IMR-90 (cell line): ENCODE data around the gene AGPAT3. TPM values are rescaled to one million over a fixed set of nuclear protein-coding genes. Genes with fewer than 3 reads are reported as not detected.

Experiments
- ATAC-seq: fragments of 200-7000 bp; cut with Tn5 transposase; 2 replicates; pipeline ENCODE4 v1.9.1; 2020; ENCODE audit warnings: low read depth, mild to moderate bottlenecking, moderate library complexity
- BruUV-seq: library from RNA; stranded (reverse); fragments of 400-500 nt; replicated peaks from 2 replicates; lab custom pipeline; 2021; lab: Mats Ljungman, UMichigan
- CTCF ChIA-PET: fragments of 300-600 bp; formaldehyde crosslinking; extraction: SDS; loops from one replicate; lab custom pipeline; 2021; ENCODE audit warnings: antibody characterized with exemption; lab: Yijun Ruan, JAX
- POLR2A ChIA-PET: fragments of 300-600 bp; sonication (Branson Sonifier 250); formaldehyde crosslinking; loops from one replicate; lab custom pipeline; 2022; ENCODE audit warnings: antibody characterized with exemption; ENCODE audit not compliant: unreplicated experiment; lab: Charles Lee
- DNase-seq: peaks from one replicate; pipeline ENCODE4 v3.0.0; 2013
- H2AFZ ChIP-seq: replicated peaks from 2 replicates; pipeline ENCODE3; 2013; ENCODE audit warnings: low read length, mild to moderate bottlenecking; ENCODE audit not compliant: poor library complexity
- H2AK5ac ChIP-seq: 2 replicates; pipeline ENCODE4 v1.6.1; 2013; ENCODE audit warnings: low read depth, low read length, inconsistent platforms
- H2AK9ac ChIP-seq: replicated peaks from 2 replicates; pipeline ENCODE3; 2013; ENCODE audit warnings: mild to moderate bottlenecking, low read depth, low read length, moderate library complexity; ENCODE audit not compliant: poor library complexity
- H2BK120ac ChIP-seq: 2 replicates; pipeline ENCODE4 v1.6.1; 2013; ENCODE audit warnings: low read depth, low read length, inconsistent platforms
- H2BK15ac ChIP-seq: 3 replicates; pipeline ENCODE4 v1.6.1; 2013; ENCODE audit warnings: low read depth, low read length, inconsistent platforms
- H2BK20ac ChIP-seq: 2 replicates; pipeline ENCODE4 v1.6.1; 2013; ENCODE audit warnings: low read depth, mild to moderate bottlenecking, inconsistent platforms, low read length, moderate library complexity
- H2BK5ac ChIP-seq: 2 replicates; pipeline ENCODE4 v1.6.1; 2013; ENCODE audit warnings: mild to moderate bottlenecking, low read depth, low read length, inconsistent platforms; ENCODE audit not compliant: poor library complexity, severe bottlenecking
- H3K14ac ChIP-seq: replicated peaks from 2 replicates; pipeline ENCODE4 v1.6.1; 2013; ENCODE audit warnings: low read depth, low read length, inconsistent platforms
- H3K18ac ChIP-seq: 2 replicates; pipeline ENCODE4 v1.6.1; 2013; ENCODE audit warnings: low read depth, low read length, control low read depth
- H3K23ac ChIP-seq: 2 replicates; pipeline ENCODE4 v1.6.1; 2013; ENCODE audit warnings: low read depth, low read length, inconsistent platforms
- H3K27ac ChIP-seq: 2 replicates; pipeline ENCODE4 v1.5.1; 2013; ENCODE audit warnings: mild to moderate bottlenecking, control low read depth, low read length; ENCODE audit not compliant: insufficient read depth
- H3K27me3 ChIP-seq: 2 replicates; pipeline ENCODE4 v1.6.1; 2013; ENCODE audit warnings: low read length; ENCODE audit not compliant: control insufficient read depth, insufficient read depth
- H3K36me3 ChIP-seq: 2 replicates; pipeline ENCODE4 v1.6.1; 2013; ENCODE audit warnings: low read length, mixed read lengths; ENCODE audit not compliant: control insufficient read depth, insufficient read depth
- H3K4ac ChIP-seq: 2 replicates; pipeline ENCODE4 v1.6.1; 2013; ENCODE audit warnings: low read depth, low read length, inconsistent platforms
- H3K4me1 ChIP-seq: 2 replicates; pipeline ENCODE4 v1.6.1; 2013; ENCODE audit warnings: low read length, mixed read lengths; ENCODE audit not compliant: control insufficient read depth, insufficient read depth
- H3K4me2 ChIP-seq: 2 replicates; pipeline ENCODE4 v1.6.1; 2013; ENCODE audit warnings: low read depth, mild to moderate bottlenecking, control low read depth, low read length, moderate library complexity
- H3K4me3 ChIP-seq: 2 replicates; pipeline ENCODE4 v1.5.1; 2013; ENCODE audit warnings: low read depth, mild to moderate bottlenecking, control low read depth, low read length, moderate library complexity; ENCODE audit not compliant: insufficient read depth
- H3K56ac ChIP-seq: 2 replicates; pipeline ENCODE4 v1.6.1; 2013; ENCODE audit warnings: low read length, inconsistent platforms; ENCODE audit not compliant: insufficient read depth; ENCODE audit errors: extremely low read depth
- H3K79me1 ChIP-seq, 2 experiments: 2 replicates each; pipeline ENCODE4 v1.6.1; 2013; ENCODE audit warnings: low read length in 2 of 2, inconsistent platforms in 1 of 2, low read depth in 1 of 2
- H3K9ac ChIP-seq: 2 replicates; pipeline ENCODE4 v1.6.1; 2013; ENCODE audit warnings: low read depth, low read length, control low read depth
- H3K9me1 ChIP-seq: 2 replicates; pipeline ENCODE4 v1.6.1; 2013; ENCODE audit warnings: low read length, inconsistent platforms; ENCODE audit not compliant: insufficient read depth
- H3K9me3 ChIP-seq: 2 replicates; pipeline ENCODE4 v1.6.1; 2013; ENCODE audit warnings: low read length; ENCODE audit not compliant: control insufficient read depth, insufficient read depth
- H4K20me1 ChIP-seq: 2 replicates; pipeline ENCODE4 v1.6.1; 2013; ENCODE audit warnings: low read length, inconsistent platforms; ENCODE audit not compliant: insufficient read depth
- H4K5ac ChIP-seq: 2 replicates; pipeline ENCODE4 v1.6.1; 2013; ENCODE audit warnings: mild to moderate bottlenecking, low read depth, low read length, control low read depth
- H4K8ac ChIP-seq, 2 experiments: 2 replicates each; pipeline ENCODE4 v1.6.1; 2013; ENCODE audit warnings: low read depth in 2 of 2, low read length in 2 of 2, control low read depth in 1 of 2, inconsistent platforms in 1 of 2
- H4K91ac ChIP-seq: 2 replicates; pipeline ENCODE4 v1.6.1; 2013; ENCODE audit warnings: low read depth, low read length, inconsistent platforms; ENCODE audit not compliant: insufficient read depth
- CEBPB ChIP-seq: IDR thresholded peaks from 2 replicates; pipeline ENCODE4 v1.6.1; 2012; ENCODE audit warnings: low read depth, low read length, improper control_type of control experiment
- CHD1 ChIP-seq: IDR thresholded peaks from 2 replicates; pipeline ENCODE4 v1.6.1; 2012; ENCODE audit warnings: low read depth, low read length, improper control_type of control experiment
- FOS ChIP-seq: fragments of 150-350 bp; IDR thresholded peaks from 2 replicates; pipeline ENCODE4 v1.6.1; 2016; ENCODE audit warnings: low read depth, low read length
- MAFK ChIP-seq: IDR thresholded peaks from 2 replicates; pipeline ENCODE4 v1.6.1; 2012; ENCODE audit warnings: low read depth, low read length, improper control_type of control experiment
- MAZ ChIP-seq: IDR thresholded peaks from 2 replicates; pipeline ENCODE4 v1.6.1; 2012; ENCODE audit warnings: low read depth, mild to moderate bottlenecking, low read length, improper control_type of control experiment, moderate library complexity, borderline replicate concordance
- MXI1 ChIP-seq: IDR thresholded peaks from 2 replicates; pipeline ENCODE4 v1.6.1; 2012; ENCODE audit warnings: low read depth, mild to moderate bottlenecking, low read length, moderate library complexity, borderline replicate concordance
- NFE2L2 ChIP-seq: fragments of 150-350 bp; IDR thresholded peaks from 2 replicates; pipeline ENCODE4 v1.6.1; 2016; ENCODE audit warnings: low read depth, mild to moderate bottlenecking, low read length
- POLR2A ChIP-seq: IDR thresholded peaks from 2 replicates; pipeline ENCODE4 v1.6.1; 2012; ENCODE audit warnings: mild to moderate bottlenecking, low read depth, low read length
- RCOR1 ChIP-seq: IDR thresholded peaks from 2 replicates; pipeline ENCODE4 v1.6.1; 2012; ENCODE audit warnings: mild to moderate bottlenecking, low read length, improper control_type of control experiment; ENCODE audit not compliant: insufficient replicate concordance
- RFX5 ChIP-seq: IDR thresholded peaks from 2 replicates; pipeline ENCODE4 v1.8.0; 2012; ENCODE audit warnings: low read depth, mild to moderate bottlenecking, low read length, moderate library complexity
- WGBS, 2 experiments: methylation state at CpG; one replicate each; pipeline versions ENCODE4 v1.1.5 to v1.1.7; 2013; ENCODE audit warnings: missing lambda C conversion rate in 2 of 2; ENCODE audit not compliant: insufficient read length in 1 of 2; ENCODE audit errors: extremely low coverage in 2 of 2; 5-methylcytosine and 5-hydroxymethylcytosine counted together
- dilution Hi-C: fragments of 300-500 bp; cut with HindIII; formaldehyde crosslinking; loops from one replicate; pipeline ENCODE4 v1.14.3; 2018; ENCODE audit warnings: low sequenced_read_pairs; ENCODE audit not compliant: unreplicated experiment
- in situ Hi-C: fragments of 300-500 bp; cut with MboI; formaldehyde crosslinking; loops from 3 replicates; pipeline ENCODE4 v1.14.3; 2019; ENCODE audit warnings: low sequenced_read_pairs, inconsistent platforms, mixed read lengths
- intact Hi-C: fragments of 100-400 bp; cut with micrococcal nuclease; formaldehyde crosslinking; loops from 2 replicates; pipeline ENCODE4 v1.10.0; 2022
- polyA plus RNA-seq, 3 experiments: library from polyadenylated mRNA; depleted of rRNA; stranded (reverse); fragments of >200 nt; gene quantifications; 2 replicates each; pipeline ENCODE4 v1.2.3, GENCODE V29; 2012; ENCODE audit warnings: low replicate concordance in 1 of 3
- total RNA-seq: library from RNA; depleted of rRNA; stranded (reverse); fragments of >200 nt; gene quantifications from 2 replicates; pipeline ENCODE4 v1.2.3, GENCODE V29; 2012
- TF ChIP-seq, protein P1 (sequence below): fragments of 150-350 bp; IDR thresholded peaks from 2 replicates; pipeline ENCODE4 v1.6.1; 2017; ENCODE audit warnings: mild to moderate bottlenecking, antibody characterized with exemption, low read length, low read depth
- TF ChIP-seq, protein P2 (sequence below): fragments of 150-350 bp; IDR thresholded peaks from 2 replicates; pipeline ENCODE4 v1.6.1; 2016; ENCODE audit warnings: low read depth, mild to moderate bottlenecking, low read length, moderate library complexity, borderline replicate concordance
- TF ChIP-seq, protein P3 (sequence below): conservative IDR thresholded peaks from 2 replicates; pipeline ENCODE4 v1.5.1; 2012; ENCODE audit warnings: mild to moderate bottlenecking, low read depth, low read length, improper control_type of control experiment

The AGPAT3 gene
- total and polyA plus RNA-seq, 2 of the 4 experiments (the other 2 are of a cell fraction): 27.1 to 38.7 TPM

- peaks cover 46% of the 10 kb centered on the region for H4K20me1 ChIP-seq
- H3K23ac ChIP-seq: no peak overlapping the region
- no peak overlapping the region for H2BK120ac ChIP-seq
- H2AK9ac ChIP-seq: no peak overlapping the region
- dilution Hi-C loops: no loop called here
- H2BK5ac ChIP-seq: no peak overlapping the region
- no peak overlapping the region for H4K8ac ChIP-seq
- no peak overlapping the region for H2AK5ac ChIP-seq
- ChIA-PET POLR2A (no interaction called here), CTCF (no interaction called here)
- H3K9me1 ChIP-seq: peaks cover 11% of the 10 kb centered on the region; the same call in 1 of the 2 replicates
- peaks cover 7% of the 10 kb centered on the region; the same call in 1 of the 2 replicates for H3K36me3 ChIP-seq
- H3K27ac ChIP-seq: no peak overlapping the region
- in situ Hi-C loops: no loop called here
- no peaks in the 10 kb centered on the region for H3K27me3 ChIP-seq
- H3K4me2 ChIP-seq: no peak overlapping the region
- no peak overlapping the region for H3K4me3 ChIP-seq
- 93% methylated on average over 11 of the region's 27 CpGs; no CpG with 5 or more reads in 1 of the 2 experiments for WGBS, 2 experiments
- DNase-seq (no peak), ATAC-seq (no peak)
- peaks cover 6% of the 10 kb centered on the region for H3K9me3 ChIP-seq
- H2BK15ac ChIP-seq: no peak overlapping the region
- peaks cover 9% of the 10 kb centered on the region for H3K4me1 ChIP-seq
- no peak overlapping the region for H3K56ac ChIP-seq
- H4K91ac ChIP-seq: no peak overlapping the region
- TF ChIP-seq, protein P1, sequence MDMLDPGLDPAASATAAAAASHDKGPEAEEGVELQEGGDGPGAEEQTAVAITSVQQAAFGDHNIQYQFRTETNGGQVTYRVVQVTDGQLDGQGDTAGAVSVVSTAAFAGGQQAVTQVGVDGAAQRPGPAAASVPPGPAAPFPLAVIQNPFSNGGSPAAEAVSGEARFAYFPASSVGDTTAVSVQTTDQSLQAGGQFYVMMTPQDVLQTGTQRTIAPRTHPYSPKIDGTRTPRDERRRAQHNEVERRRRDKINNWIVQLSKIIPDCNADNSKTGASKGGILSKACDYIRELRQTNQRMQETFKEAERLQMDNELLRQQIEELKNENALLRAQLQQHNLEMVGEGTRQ: no peak
- TF ChIP-seq, protein P2, sequence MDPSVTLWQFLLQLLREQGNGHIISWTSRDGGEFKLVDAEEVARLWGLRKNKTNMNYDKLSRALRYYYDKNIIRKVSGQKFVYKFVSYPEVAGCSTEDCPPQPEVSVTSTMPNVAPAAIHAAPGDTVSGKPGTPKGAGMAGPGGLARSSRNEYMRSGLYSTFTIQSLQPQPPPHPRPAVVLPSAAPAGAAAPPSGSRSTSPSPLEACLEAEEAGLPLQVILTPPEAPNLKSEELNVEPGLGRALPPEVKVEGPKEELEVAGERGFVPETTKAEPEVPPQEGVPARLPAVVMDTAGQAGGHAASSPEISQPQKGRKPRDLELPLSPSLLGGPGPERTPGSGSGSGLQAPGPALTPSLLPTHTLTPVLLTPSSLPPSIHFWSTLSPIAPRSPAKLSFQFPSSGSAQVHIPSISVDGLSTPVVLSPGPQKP: no peak
- TF ChIP-seq, protein P3, sequence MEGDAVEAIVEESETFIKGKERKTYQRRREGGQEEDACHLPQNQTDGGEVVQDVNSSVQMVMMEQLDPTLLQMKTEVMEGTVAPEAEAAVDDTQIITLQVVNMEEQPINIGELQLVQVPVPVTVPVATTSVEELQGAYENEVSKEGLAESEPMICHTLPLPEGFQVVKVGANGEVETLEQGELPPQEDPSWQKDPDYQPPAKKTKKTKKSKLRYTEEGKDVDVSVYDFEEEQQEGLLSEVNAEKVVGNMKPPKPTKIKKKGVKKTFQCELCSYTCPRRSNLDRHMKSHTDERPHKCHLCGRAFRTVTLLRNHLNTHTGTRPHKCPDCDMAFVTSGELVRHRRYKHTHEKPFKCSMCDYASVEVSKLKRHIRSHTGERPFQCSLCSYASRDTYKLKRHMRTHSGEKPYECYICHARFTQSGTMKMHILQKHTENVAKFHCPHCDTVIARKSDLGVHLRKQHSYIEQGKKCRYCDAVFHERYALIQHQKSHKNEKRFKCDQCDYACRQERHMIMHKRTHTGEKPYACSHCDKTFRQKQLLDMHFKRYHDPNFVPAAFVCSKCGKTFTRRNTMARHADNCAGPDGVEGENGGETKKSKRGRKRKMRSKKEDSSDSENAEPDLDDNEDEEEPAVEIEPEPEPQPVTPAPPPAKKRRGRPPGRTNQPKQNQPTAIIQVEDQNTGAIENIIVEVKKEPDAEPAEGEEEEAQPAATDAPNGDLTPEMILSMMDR: no peak
- TF ChIP-seq FOS (no peak), RCOR1 (no peak), MAZ (no peak), CEBPB (no peak), NFE2L2 (no peak), CHD1 (no peak), RFX5 (no peak), MXI1 (no peak), MAFK (no peak), POLR2A (no peak)
- BruUV-seq: no TSS peak
- H3K79me1 ChIP-seq: peaks cover 20 to 48% of the 10 kb centered on the region in 2 experiments
- no peak overlapping the region for H2BK20ac ChIP-seq
- H3K18ac ChIP-seq: no peak overlapping the region
- H3K14ac ChIP-seq: no peak overlapping the region
- H4K5ac ChIP-seq: no peak overlapping the region
- no peak overlapping the region for H3K9ac ChIP-seq
- intact Hi-C loops: no loop called here
- no peak overlapping the region for H3K4ac ChIP-seq
- no peak overlapping the region for H2AFZ ChIP-seq
Observed at GRCh38 chr21:43951911-43952703, 87.1 kb downstream of the AGPAT3 start.
